Epidermal melanocyte (primary cell): ENCODE data around the gene FTO.

Experiments used
- DNase-seq: peaks from one replicate; pipeline ENCODE4 v3.0.0; 2011; ENCODE audit warnings: low spot score; ENCODE audit not compliant: insufficient read length

FTO gene

DNA sequence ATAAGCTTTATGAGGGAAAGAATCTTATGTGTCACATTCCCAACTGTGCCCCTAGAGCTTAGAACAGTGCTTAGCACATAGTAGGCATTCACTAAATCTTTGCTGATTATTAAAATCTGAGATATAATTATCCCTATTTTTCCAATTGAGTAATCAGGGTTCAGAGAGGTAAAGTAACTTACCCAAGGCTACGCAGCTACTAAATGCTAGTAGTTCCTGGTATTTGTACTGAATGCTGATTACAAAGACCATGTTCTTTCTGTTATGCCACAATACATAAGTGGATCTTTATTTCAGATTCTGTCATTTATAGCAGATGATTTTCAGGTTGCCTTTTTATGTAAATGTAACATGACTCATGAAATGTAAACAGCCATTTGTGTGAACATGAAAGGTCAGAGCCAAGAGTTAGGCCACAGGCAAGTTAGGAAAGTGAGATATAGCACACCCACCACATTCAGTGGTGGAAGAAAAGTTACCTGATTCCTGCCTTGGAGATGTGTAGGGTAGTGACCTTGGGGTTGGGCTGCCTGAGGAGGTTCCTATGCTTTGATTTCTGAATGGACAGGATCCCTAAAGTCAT, 77.2 kb downstream of the FTO start:
- no peak for DNase-seq

DNA sequence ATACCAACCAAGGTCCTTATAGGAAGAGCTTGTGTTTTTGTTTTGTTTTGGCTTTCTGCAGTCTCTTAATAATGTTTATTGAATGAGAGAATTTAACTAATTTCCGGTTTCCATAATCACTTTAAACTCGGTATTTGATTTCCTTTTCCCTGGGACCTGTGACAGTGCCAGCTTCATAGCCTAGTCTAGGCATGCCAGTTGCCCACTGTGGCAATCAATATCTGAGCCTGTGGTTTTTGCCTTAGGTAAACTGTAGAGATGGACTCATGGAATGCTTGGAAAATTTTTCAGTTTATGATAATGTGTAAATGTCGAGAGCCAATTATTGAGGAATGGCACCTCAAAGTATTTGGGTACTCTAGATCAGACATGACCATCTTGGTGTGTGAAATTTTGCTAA, 78.2 kb downstream of the FTO start:
- no peak for DNase-seq

DNA sequence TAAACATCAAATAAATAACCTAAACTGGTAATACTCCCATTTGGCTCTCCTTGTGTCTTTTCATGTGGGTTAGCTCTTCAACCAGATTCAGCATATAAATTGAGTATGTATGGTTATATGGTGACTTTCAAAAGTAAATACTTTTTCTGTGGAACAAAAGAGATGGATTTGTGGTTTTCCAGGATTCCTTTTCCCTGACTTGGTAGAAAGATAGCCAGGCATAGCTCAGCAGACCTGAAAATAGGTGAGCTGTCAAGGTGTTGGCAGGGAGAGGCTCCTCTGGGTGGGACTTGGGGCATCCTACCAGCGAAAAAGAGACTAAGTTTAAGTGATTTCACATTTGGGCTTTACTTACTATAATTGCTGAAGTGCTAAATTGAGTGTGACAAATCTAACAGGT, 80.3 kb downstream of the FTO start:
- DNase-seq, result no peak

DNA sequence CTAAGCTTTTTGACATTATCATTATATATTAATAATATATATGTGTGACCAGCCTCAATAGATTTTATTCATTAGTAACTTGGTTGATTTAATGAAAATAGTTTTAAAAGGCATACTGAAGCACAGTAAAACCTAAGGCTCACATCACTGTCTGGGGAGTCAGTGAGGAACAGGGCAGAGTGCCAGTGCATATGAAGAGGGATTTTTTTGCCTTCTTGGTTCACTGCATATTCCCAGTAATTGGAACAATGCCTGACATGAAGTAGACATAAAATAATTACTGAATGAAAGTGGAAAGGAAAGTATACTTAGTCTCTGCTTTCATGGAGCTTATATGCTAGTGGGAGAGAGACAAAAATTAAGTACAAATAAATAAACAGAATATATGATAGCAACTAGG, 81.1 kb downstream of the FTO start:
- no peak for DNase-seq

DNA sequence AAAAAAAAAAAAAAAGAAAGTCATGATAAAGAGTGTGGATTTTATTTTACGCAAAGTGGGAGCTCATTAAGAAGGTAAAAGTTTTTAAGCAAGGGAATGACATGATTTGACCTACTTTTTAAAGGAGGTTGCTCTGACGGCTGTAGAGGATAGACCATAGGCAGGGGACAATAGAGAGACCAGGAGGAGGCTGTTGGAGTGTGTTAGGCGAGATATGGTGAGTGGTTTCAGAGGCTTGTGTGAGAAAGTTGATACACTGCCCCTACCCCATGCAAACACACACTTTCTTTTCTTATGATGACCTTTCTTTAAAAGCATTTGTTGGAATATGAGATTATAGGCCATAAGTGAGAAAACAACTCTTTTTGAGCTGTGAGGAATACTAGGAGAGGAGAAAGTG, 82.0 kb downstream of the FTO start:
- DNase-seq, result no peak

DNA sequence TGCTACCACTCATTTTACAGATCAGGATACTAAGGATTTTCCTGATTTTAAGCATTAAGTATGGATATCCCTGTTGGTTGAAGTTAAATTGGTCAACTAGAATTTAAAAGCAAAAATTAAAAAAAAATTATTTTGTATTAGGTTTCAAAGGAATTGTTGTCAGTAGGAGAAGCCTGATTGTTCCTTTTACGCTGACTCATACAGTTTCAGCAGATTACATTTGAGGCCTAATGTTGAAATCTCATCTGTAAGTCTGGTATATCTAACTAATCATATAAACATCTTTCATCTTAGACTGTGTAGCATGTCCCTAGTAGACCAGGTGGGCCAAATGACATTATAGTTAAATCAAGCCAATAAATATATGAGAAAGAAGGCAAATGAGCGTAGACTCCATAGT, 83.5 kb downstream of the FTO start:
- no peak for DNase-seq

DNA sequence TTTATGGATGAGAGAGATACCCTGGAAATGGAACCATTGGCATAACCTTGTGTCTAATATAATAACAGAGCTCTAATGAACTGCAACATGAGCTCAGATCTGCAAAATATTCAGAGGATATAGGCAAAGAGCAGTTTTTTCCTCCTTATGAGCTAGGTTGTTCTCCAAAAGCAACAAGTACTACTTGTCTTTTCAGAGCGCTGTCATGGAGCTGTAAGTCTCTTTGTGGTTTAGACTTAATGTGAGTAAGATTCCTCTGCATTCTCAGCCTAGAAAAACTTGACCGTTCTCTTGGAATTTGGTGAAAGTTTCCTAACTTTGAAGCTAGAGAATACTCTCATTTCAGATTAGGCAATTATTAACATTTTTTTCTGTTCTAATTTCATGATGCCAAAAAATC, 85.2 kb downstream of the FTO start:
- peak; percentile 23 for DNase-seq

DNA sequence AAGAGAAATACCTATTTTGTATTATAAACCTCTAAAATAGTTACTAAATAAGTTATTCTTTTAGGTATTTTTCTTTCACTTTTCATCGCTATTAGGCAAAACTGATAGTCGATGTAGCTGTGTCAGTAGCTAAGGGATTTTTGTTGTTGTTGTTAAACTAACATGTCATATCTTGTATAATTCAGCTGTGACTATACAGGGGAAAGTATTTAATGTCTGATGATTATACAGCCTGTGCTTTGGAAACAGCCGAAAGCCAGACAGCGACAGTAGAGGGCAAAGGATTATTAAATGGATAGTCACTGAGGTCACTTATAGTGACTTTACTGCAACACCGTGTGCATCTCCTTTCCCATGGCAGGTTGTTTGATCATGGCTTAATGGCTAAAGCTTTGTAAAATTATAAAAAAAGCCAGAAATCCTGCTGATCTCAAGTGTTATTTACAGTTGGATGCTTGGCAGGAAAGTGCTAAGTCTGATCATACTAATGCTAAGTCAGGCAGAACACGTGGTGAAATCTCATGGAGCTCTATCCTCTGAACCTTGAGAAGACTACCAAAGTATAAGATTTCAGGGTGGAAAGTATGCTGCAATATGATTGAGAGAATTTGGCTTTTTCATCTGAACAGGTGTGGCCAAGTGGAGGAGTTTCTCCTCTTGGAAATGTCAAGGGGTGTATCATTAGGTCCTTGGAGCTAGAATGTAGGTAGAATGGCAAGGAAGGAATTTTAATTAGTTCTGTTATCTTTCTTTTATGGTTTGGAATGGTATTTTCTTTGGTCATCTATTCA, 88.4 kb downstream of the FTO start:
- no peak for DNase-seq

DNA sequence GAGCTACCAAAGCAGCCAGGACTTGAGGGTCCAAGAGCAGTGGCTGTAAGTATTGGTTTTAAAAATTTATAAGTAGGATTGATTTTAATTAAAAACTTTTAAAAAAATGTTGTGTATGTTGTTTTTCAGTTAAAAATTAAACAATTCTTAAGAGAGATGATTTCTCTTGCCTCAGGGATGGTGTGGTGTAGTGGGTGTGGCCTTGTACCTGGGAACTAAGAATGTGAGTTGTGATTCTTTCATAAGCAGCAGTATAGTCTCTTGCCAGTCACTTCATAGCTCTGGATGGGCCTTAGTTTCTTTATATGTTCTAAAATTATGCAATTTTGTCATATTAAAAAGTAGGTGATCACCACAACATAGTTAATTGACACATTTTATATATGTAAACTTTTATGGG, 99.5 kb downstream of the FTO start:
- DNase-seq, result no peak

DNA sequence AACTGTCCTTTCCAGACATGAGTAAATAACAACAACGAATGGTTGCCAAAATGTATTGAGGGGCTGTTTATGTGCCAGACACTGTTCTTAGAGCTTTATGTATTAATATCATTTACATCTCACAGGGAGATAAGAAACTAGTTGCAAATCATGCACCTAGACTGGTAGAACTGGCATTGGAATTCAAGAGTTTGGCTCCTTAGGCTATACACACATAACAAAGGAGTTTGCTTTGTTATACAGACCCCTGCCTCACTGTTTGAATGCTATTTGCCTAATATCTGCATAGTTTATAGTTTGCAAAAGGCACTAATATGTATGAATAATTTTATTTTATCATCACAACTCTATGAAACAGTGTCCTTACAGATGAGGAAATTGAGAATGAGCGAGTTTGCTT, 100.0 kb downstream of the FTO start:
- no peak for DNase-seq

DNA sequence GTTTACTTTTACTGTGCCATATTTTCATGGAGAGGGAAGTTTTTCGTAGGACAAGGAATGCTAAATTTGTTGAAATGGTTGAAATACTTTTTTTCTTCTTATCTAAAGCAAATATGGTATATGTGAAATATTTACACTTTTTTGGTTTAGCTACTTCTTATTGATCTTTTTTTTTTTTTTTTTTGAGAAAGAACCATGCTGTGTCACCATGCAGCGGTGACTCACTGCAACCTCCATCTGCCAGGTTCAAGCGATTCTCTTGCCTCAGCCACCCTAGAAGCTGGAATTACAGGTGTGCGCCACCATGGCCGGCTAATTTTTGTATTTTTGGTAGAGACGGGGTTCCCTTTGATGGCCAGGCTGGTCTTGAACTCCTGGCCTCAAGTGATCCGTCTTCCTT, 100.5 kb downstream of the FTO start:
- DNase-seq, result no peak

DNA sequence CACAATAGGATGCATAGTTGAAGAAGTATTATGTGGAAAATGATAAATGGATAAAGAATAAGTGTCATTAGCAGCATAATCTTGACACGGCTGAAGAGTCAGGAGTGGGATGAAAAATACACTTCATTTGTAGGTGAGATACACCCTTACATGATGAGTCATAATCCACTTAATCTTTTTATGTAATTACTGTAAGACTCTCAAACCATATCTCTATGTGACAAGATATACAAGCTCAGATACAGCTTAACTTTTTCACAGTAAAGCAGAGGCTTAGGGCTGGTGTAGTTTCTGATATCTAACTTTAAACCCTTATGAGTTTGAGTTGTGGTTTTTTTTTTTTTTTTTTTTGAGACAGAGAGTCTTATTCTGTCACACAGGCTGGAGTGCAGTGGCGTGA, 101.2 kb downstream of the FTO start:
- no peak for DNase-seq

DNA sequence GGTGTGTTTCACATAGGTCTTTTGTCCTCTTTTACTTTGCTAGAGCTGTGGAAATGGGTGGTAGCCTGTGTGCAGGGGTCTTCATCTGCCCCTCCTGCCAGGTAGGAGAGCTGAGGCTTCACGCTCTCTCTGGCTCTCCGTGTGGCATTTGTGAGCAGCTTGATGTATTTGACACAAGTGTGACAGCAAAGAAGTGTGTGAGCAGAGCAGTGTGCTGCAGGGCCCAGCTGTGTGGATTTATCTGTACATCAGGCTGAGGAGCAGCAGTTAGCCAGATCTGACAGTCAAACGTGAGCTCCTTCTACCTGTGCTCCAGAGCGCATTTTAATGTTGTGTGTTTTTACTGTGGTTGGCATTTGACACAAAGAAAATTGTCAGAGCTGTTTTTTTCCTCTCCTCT, 101.8 kb downstream of the FTO start:
- DNase-seq, result no peak

DNA sequence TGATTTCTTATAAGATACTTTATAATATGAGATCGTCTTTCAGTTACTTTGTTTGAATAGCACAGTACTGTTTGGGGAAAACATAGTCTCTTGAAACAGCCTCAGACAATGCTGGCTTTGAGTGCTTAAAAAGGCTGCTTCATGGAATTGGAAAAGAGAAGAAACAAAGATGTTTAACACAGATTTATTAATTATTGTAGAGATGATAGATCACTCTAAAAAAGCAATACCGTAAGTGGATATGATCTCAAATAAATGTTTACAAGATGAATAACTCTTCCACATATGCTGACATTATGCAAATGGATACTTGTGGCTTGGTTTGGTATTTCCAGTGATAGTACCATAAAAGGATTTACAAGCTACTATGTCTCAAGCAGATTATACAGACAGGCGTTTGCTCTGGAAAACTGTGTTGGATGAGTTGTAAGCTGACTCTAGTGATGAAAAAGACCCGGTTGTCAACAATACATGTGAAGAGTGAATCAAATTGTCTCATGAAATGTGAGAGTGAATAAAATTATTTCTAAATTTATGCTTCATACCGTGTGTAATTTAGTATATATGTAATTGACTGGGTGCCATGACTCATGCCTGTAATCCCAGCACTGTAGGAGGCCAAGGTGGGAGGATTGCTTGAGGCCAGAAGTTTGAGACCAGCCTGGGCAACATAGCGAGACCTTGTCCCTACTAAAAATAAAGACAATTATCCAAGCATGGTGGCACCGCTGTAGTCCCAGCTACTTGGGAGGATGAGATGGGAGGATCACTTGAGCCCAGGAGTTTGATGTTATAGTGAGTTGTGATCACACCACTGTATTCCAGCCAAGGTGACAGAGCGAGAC, 105.4 kb downstream of the FTO start:
- DNase-seq, result no peak

DNA sequence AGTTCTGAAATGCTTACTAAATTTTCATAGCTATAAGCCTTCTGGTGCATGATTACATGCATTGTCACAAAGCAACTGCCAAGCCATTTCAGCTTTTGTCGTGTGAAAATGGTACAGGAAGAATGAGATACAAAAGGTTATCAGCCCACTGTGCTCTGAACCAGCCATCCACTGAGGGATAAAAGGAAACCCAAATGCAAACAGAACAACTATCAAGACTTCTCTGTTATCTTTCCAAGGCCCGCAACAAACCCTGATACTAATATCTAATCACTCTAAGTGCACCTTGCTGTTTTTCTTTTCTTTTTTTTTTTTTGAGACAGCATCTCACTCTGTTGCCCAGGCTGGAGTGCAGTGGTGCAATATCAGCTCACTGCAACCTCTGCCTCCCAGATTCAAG, 109.0 kb downstream of the FTO start:
- no peak for DNase-seq

DNA sequence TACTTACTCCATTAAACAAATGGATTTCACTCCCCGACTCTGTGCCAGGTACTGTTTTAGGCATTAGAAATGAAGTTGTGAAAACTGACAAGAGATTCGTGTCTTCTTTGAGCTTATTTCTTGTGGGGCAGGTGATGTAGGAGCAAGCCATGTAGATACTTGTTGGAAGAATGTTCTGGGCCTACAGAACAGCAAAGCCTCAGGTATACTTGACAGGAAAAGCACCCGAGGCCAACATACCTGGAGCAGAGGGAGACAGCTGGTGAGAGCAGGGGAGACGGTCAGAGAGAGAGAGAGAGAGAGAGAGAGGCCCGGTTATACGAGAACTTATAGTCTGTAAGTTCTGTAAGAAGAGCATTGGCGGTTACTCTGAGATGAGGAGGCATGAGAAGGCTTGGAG, 110.8 kb downstream of the FTO start:
- DNase-seq, result no peak

DNA sequence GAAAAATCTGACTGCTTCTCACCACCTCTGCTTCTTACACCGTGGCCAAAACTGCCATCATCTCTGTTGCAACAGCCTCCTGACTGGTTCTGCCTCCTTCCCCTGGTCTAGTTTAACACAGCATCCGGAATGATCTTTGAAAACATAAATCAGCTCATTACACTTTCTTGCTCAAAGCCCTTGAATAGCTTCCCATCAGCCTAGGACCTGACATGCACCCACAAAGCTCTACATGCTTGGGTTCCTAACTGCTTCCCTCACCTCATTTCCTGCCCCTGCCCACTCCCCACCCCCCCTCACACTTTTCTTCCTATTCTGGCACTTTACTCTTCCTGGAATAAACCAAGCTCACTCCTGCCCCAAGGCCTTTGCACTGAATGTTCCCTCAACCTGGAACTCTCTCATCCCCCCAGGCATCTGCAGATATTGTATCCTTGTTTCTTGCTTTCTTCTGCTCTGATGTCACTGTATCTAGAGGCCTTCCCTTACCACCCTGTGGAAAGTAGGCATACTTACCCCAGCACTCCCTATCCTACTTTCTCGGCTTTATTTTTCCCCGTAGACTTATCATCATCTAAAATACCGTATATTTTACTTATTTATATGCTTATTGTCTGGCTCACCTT, 112.4 kb downstream of the FTO start:
- DNase-seq, result no peak

DNA sequence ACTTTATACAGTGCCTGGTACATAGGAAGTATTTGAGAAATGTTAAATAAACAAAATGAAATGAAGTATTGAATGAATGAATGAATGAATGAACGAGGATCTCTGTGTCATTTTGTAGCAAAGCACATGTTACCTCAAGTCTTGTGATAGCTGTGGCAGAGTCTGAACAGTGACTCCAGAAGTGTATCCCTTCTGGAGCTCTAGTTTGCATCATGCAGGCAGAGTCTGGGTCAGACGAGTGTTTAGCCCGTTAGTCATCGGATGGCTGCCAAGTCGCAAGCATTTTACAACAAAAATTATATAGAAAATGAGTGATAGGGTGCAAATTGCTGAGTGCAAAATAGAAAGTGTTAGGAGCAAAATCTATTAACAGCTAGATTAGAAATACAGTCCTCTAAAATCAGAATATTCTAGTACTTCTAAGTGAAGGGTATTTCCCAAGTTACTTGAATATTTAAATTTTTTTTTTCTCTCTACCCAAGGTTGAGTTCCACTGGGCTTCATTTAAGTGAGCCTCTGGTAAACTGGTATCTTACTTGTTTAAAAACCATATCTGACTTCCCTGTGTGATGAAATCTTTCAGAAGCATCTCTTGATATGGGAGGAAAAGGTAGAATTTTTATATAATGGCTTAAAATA, 113.3 kb downstream of the FTO start:
- no peak for DNase-seq

DNA sequence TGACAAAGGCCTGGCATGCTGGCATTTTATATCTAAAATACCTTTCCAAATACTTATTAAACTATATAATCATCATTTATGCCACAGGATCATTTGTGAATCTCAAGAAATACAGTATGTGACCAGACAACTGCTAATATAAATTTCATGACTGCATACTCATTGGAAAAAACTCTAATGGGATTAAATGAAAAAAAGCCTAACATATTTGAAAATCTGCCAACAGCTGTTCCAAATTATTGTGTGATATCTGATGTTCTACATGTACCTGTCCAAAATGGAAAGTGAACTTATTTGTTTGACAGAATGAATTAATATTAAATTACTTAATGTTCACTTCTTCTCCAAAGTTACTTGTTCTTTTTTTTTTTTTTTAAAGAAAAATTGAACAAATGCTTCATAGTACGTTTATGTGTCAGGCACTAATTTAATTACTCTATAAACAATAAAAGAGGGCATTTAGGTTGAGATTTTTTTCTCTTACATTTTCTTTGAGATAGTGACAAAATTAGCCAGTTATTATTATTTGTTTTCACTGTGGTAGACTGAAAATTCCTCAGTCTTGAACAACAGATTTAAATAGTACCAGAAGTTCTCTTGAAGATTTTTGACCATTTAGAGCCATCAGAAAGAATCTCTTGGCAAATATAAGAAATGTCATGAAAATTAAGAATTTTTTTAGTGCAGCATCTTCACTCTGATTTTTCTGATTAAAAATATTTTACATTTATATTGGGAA, 114.0 kb downstream of the FTO start:
- DNase-seq, result no peak

DNA sequence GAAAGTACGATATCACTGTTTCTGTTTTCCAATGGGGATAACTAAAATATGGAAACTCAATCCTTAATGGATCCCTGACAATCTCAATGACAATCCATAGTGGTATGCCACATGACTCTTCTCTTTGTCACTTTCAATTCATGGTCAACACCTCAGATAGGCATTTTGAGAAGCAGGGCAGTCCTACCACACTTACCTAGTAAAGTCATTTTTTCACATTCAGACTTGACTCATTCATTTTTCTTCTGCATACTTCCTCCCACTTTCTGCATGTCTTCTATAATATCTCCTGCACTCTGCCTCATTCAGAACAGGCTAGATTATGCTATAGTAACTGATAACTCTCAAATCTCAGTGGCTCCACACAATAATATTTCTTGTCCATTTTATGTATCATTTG, 117.5 kb downstream of the FTO start:
- no peak for DNase-seq
